ENCODE measurements around the gene METRN. TPM values are rescaled to one million over a fixed set of nuclear protein-coding genes. Genes with fewer than 3 reads are reported as not detected.
A peak's percentile ranks its signal among the peaks of the same experiment; 100 is the strongest.

METRN gene
- total and polyA plus RNA-seq, 2 experiments from 2014 or later: 21.6 to 98.1 TPM

GRCh38 chr16:698911-699671, 15.8 kb upstream of the METRN start:
- Histone ChIP-seq H2AFZ (no peak overlapping the region), H3K9me2 (ENCODE audit: insufficient read depth) (no peaks in the 10 kb centered on the region), H3K36me3 (ENCODE audit: low read depth) (no peaks in the 10 kb centered on the region), H3K79me2 (ENCODE audit: insufficient read depth) (no peaks in the 10 kb centered on the region), H3K27ac (no peak overlapping the region), H3K4me2 (ENCODE audit: unreplicated experiment) (no peak overlapping the region), H3F3A (ENCODE audit: insufficient read depth) (no peaks in the 10 kb centered on the region), H3K9me3 (ENCODE audit: low read depth) (no peaks in the 10 kb centered on the region), H3K4me3 (no peak overlapping the region), H3K9ac (no peak overlapping the region), H4K20me1 (ENCODE audit: insufficient read depth) (no peaks in the 10 kb centered on the region), H3K4me1 (ENCODE audit: insufficient read depth) (no peaks in the 10 kb centered on the region), H3K27me3 (replicated peaks; ENCODE audit: insufficient read depth) (peaks cover 45% of the 10 kb centered on the region)
- in situ Hi-C loops (cut with MboI): no loop called here
- WGBS, 2 experiments (ENCODE audit: low coverage in 1 of 2, low lambda C conversion rate in 2 of 2, missing lambda C conversion rate in 2 of 2): 56 to 58% methylated on average over 18 to 19 of the region's 19 CpGs
- DNase-seq: no peak
- TF ChIP-seq EZH2 (IDR thresholded peaks at IDR 0.05; ENCODE audit: insufficient read depth, poor library complexity, severe bottlenecking) (no peak), EZH2phosphoT487 (IDR thresholded peaks at IDR 0.05; ENCODE audit: insufficient read depth, low read depth) (no peak)

- Histone ChIP-seq H4K20me1 (ENCODE audit: insufficient read depth) (no peaks in the 10 kb centered on the region), H3K4me2 (ENCODE audit: unreplicated experiment) (no peak overlapping the region), H3K9ac (no peak overlapping the region), H3K27me3 (replicated peaks; ENCODE audit: insufficient read depth) (peaks cover 38% of the 10 kb centered on the region), H3K36me3 (ENCODE audit: low read depth) (no peaks in the 10 kb centered on the region), H3K4me3 (no peak overlapping the region), H3K27ac (no peak overlapping the region), H3K79me2 (ENCODE audit: insufficient read depth) (no peaks in the 10 kb centered on the region), H3F3A (ENCODE audit: insufficient read depth) (no peaks in the 10 kb centered on the region), H3K9me3 (ENCODE audit: low read depth) (no peaks in the 10 kb centered on the region), H3K4me1 (ENCODE audit: insufficient read depth) (no peaks in the 10 kb centered on the region), H3K9me2 (ENCODE audit: insufficient read depth) (no peaks in the 10 kb centered on the region), H2AFZ (no peak overlapping the region)
- TF ChIP-seq EZH2 (IDR thresholded peaks at IDR 0.05; ENCODE audit: insufficient read depth, poor library complexity, severe bottlenecking) (no peak), EZH2phosphoT487 (IDR thresholded peaks at IDR 0.05; ENCODE audit: insufficient read depth, low read depth) (no peak)
- peak; percentile 42 for DNase-seq
- 4 to 7% methylated on average over 28 to 67 of the region's 76 CpGs for WGBS, 2 experiments (ENCODE audit: low coverage in 1 of 2, low lambda C conversion rate in 2 of 2, missing lambda C conversion rate in 2 of 2)
- in situ Hi-C loops (cut with MboI): no loop called here
Measured at GRCh38 chr16:700684-701584, 14.0 kb upstream of the METRN start.

- Histone ChIP-seq H3K9ac (no peak overlapping the region), H3K9me3 (ENCODE audit: low read depth) (no peaks in the 10 kb centered on the region), H3F3A (ENCODE audit: insufficient read depth) (no peaks in the 10 kb centered on the region), H3K4me2 (ENCODE audit: unreplicated experiment) (no peak overlapping the region), H2AFZ (no peak overlapping the region), H4K20me1 (ENCODE audit: insufficient read depth) (no peaks in the 10 kb centered on the region), H3K27ac (no peak overlapping the region), H3K4me1 (ENCODE audit: insufficient read depth) (no peaks in the 10 kb centered on the region), H3K9me2 (ENCODE audit: insufficient read depth) (no peaks in the 10 kb centered on the region), H3K36me3 (ENCODE audit: low read depth) (no peaks in the 10 kb centered on the region), H3K79me2 (ENCODE audit: insufficient read depth) (no peaks in the 10 kb centered on the region), H3K4me3 (no peak overlapping the region), H3K27me3 (replicated peaks; ENCODE audit: insufficient read depth) (peaks cover 34% of the 10 kb centered on the region)
- TF ChIP-seq EZH2phosphoT487 (IDR thresholded peaks at IDR 0.05; ENCODE audit: insufficient read depth, low read depth) (no peak), EZH2 (IDR thresholded peaks at IDR 0.05; ENCODE audit: insufficient read depth, poor library complexity, severe bottlenecking) (no peak)
- WGBS, 2 experiments (ENCODE audit: low coverage in 1 of 2, low lambda C conversion rate in 2 of 2, missing lambda C conversion rate in 2 of 2): 72 to 80% methylated on average over 19 of the region's 19 CpGs
- in situ Hi-C loops (cut with MboI): no loop called here
- no peak for DNase-seq
Measured at GRCh38 chr16:702341-702740, 12.6 kb upstream of the METRN start.

- TF ChIP-seq EZH2phosphoT487 (IDR thresholded peaks at IDR 0.05; ENCODE audit: insufficient read depth, low read depth): no peak
- TF ChIP-seq EZH2 (IDR thresholded peaks at IDR 0.05; ENCODE audit: insufficient read depth, poor library complexity, severe bottlenecking): no peak
- WGBS, 2 experiments (ENCODE audit: low coverage in 1 of 2, low lambda C conversion rate in 2 of 2, missing lambda C conversion rate in 2 of 2): 44 to 46% methylated on average over 12 of the region's 12 CpGs
Measured at GRCh38 chr16:703406-703805, 11.5 kb upstream of the METRN start.

More at GRCh38 chr16:703406-703805, 11.5 kb upstream of the METRN start:
- Histone ChIP-seq H3K36me3 (ENCODE audit: low read depth) (no peaks in the 10 kb centered on the region), H3K4me3 (no peak overlapping the region), H3K9ac (no peak overlapping the region), H3K79me2 (ENCODE audit: insufficient read depth) (no peaks in the 10 kb centered on the region), H3K9me2 (ENCODE audit: insufficient read depth) (no peaks in the 10 kb centered on the region), H3K4me2 (ENCODE audit: unreplicated experiment) (no peak overlapping the region), H3K4me1 (ENCODE audit: insufficient read depth) (no peaks in the 10 kb centered on the region), H3K27me3 (replicated peaks; ENCODE audit: insufficient read depth) (peaks cover 40% of the 10 kb centered on the region), H2AFZ (no peak overlapping the region), H3F3A (ENCODE audit: insufficient read depth) (no peaks in the 10 kb centered on the region), H4K20me1 (ENCODE audit: insufficient read depth) (no peaks in the 10 kb centered on the region), H3K9me3 (ENCODE audit: low read depth) (no peaks in the 10 kb centered on the region), H3K27ac (no peak overlapping the region)
- DNase-seq: no peak
- in situ Hi-C loops (cut with MboI): no loop called here
